ENCODE results near the gene ADNP.

ADNP gene

DNA sequence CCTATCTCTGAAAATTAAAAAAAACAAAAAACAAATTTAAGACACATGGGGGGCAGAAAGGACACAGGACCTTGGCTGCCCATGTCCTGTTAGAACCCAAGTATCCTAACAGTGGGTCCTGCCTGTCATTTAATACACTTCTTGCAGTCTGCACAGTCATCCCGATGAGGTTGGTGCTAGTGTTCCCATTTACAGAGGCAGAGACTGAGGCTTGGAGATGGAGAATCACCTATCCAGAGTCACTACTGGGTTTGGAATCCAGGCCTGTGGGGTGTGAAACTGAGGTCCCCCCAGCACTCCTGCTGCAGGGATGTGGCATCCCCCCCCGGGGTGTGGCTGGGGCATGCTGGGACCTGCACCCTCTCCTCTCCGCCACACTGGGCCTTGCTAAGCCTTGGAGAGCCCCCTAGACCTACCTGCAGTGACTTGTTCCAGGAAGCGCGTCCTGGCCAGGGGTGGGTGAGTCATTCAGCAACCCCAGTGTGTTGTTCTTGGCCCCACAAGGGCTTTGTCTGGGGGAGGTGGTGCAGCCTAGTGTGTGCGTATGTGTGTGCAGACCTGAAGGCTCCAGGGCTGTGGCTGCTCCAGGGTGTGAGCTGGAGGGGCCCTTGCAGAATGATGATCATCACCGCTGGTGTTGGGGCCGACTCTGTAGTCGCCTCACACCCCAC, 86.7 kb downstream of the ADNP start:
- DNase-seq: peak; percentile 24

DNA sequence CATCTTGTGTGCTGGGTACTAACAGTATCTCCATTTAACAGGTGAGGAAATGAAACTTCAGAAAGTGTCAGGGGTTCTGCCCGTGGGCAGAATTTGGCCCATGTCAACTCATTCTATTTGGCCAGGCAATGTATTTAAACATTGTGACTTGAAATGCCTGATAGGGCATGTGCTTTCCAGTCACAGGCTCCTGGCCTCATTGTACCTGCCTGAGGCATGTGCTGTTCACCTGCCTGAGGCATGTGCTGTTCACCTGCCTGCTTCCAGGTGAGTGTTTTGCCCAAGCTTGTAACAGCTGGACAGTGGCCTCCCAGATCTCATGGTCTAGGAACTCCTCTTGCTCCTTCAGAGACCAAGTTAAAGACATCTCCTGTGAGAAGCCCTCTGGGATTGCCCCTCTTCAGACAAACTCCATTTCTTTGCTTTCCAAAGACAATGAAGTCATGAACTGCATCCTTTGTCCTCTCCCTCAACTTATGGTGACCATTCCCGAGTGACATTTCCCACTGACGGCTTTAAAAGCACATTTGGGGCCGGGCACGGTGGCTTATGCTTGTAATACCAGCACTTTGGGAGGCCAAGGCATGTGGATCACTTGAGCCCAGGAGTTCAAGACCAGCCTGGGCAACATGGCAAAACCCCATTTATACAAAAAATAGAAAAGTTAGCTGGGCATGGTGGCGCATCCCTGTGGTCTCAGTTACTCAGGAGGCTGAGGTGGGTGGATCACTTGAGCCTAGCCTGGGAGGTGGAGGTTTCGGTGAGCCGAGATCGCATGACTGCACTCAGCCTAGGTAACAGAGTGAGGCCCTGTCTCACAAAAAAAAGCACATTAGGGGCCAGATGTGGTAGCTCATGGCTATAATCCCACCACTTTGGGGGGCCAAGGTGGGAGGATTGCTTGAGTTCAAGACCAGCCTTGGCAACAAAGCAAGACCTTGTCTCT, 87.6 kb downstream of the ADNP start:
- DNase-seq: no peak

DNA sequence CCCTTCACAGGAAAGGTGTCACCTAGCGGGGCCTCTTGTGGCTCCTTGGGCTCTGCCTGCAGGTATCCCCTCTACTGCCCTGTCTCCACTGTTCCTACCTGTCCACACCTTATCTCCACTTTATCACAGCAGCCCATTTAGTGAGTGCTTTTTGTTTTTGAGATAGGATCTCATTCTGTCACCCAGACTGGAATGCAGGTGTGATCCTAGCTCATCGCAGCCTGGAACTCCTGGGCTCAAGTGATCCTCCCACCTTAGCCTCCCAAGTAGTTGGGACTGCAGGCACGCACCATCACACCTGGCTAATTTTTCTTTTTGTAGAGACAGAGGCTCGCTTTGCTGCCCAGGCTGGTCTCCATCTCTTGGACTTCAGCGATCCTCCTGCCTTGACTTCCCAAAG, 88.4 kb downstream of the ADNP start:
- DNase-seq: no peak

All from activated T-cell treated with anti-CD3 and anti-CD28 coated beads, Interleukin-2, amount 50 U/mL, for 1 hour (primary cell).